Endothelial cell of umbilical vein (primary cell): ENCODE results near the gene ENC1. TPM values are rescaled to one million over a fixed set of nuclear protein-coding genes. Genes with fewer than 3 reads are reported as not detected.

ENCODE experiments used
- BruUV-seq: library from RNA; stranded (reverse); fragments of 400-500 nt; replicated peaks from 2 replicates; lab custom pipeline; 2021; lab: Mats Ljungman, UMichigan
- CTCF ChIA-PET: fragments of 300-600, 350-600 bp; sonication (Branson Sonifier 250); formaldehyde crosslinking; loops from one replicate; lab custom pipeline; 2021; ENCODE audit warnings: antibody characterized with exemption, inconsistent platforms; lab: Charles Lee
- POLR2A ChIA-PET: fragments of 300-600, 350-600 bp; sonication (Branson Sonifier 250); formaldehyde crosslinking; loops from one replicate; lab custom pipeline; 2021; ENCODE audit warnings: antibody characterized with exemption, inconsistent platforms; lab: Charles Lee
- DNase-seq: peaks from one replicate; pipeline ENCODE4 v3.0.0-alpha.2; 2011; ENCODE audit warnings: low read depth, low spot score
- FAIRE-seq: peaks from 2 replicates; lab custom pipeline; 2011; peaks lifted over from hg19 to GRCh38; lab: Jason Lieb, UNC
- H2AFZ ChIP-seq: 2 replicates; pipeline ENCODE4 v1.6.0; 2012; ENCODE audit warnings: low read depth, low read length, control low read depth, inconsistent platforms
- H3K27ac ChIP-seq: 2 replicates; pipeline ENCODE4 v1.5.1; 2011; ENCODE audit warnings: low read depth, mild to moderate bottlenecking, control low read depth, low read length, moderate library complexity; ENCODE audit not compliant: insufficient read depth
- H3K27me3 ChIP-seq, 2 experiments: 2 replicates each; pipeline versions ENCODE4 v1.6.0 to v1.6.1; 2011; ENCODE audit warnings: low read length in 2 of 2, mixed read lengths in 1 of 2; ENCODE audit not compliant: control insufficient read depth in 2 of 2, insufficient read depth in 2 of 2
- H3K36me3 ChIP-seq, 2 experiments: 2 replicates in 1 of 2; 3 replicates in 1 of 2; pipeline ENCODE4 v1.5.1; 2011; ENCODE audit warnings: low read length in 2 of 2, mild to moderate bottlenecking in 1 of 2, moderate library complexity in 1 of 2; ENCODE audit not compliant: control insufficient read depth in 2 of 2, insufficient read depth in 2 of 2; ENCODE audit errors: extremely low read depth in 1 of 2
- H3K4me1 ChIP-seq: 3 replicates; pipeline ENCODE4 v1.5.1; 2011; ENCODE audit warnings: mild to moderate bottlenecking, low read length; ENCODE audit not compliant: control insufficient read depth, insufficient read depth; ENCODE audit errors: extremely low read depth
- H3K4me2 ChIP-seq: 2 replicates; pipeline ENCODE4 v1.6.1; 2011; ENCODE audit warnings: low read length, control low read depth, mixed read lengths; ENCODE audit not compliant: insufficient read depth
- H3K4me3 ChIP-seq, 3 experiments: fragments of 200-600 bp in 1 of 3; sonication (generic), shearing (Covaris generic) in 1 of 3; replicated peaks in 1 of 3; 2 replicates each; pipeline ENCODE4 v1.5.1; 2011 to 2016; ENCODE audit warnings: control low read depth in 3 of 3, low read length in 3 of 3, mild to moderate bottlenecking in 2 of 3, inconsistent platforms in 1 of 3, low read depth in 1 of 3, moderate library complexity in 1 of 3; ENCODE audit not compliant: insufficient read depth in 1 of 3
- H3K79me2 ChIP-seq: 2 replicates; pipeline ENCODE4 v1.6.0; 2012; ENCODE audit warnings: low read length, inconsistent platforms; ENCODE audit not compliant: control insufficient read depth, insufficient read depth
- H3K9ac ChIP-seq: replicated peaks from 2 replicates; pipeline ENCODE3; 2011; ENCODE audit warnings: low read length, control low read depth; ENCODE audit not compliant: insufficient read depth; ENCODE audit errors: extremely low read depth
- H3K9me1 ChIP-seq: replicated peaks from 3 replicates; pipeline ENCODE4 v1.6.0; 2011; ENCODE audit warnings: mild to moderate bottlenecking, low read length; ENCODE audit not compliant: control insufficient read depth, insufficient read depth; ENCODE audit errors: extremely low read depth
- H3K9me3 ChIP-seq: replicated peaks from 2 replicates; pipeline ENCODE4 v1.5.1; 2012; ENCODE audit warnings: low read length, inconsistent platforms; ENCODE audit not compliant: control insufficient read depth, insufficient read depth
- H4K20me1 ChIP-seq: replicated peaks from 2 replicates; pipeline ENCODE3; 2011; ENCODE audit warnings: mild to moderate bottlenecking, low read length; ENCODE audit not compliant: control insufficient read depth, insufficient read depth; ENCODE audit errors: extremely low read depth
- CTCF ChIP-seq, 2 donors: IDR thresholded peaks; 1 replicate in 1 of 2; 2 replicates in 1 of 2; pipeline ENCODE4 v1.5.1; 2011; ENCODE audit warnings: low read length in 2 of 2, mild to moderate bottlenecking in 2 of 2, moderate library complexity in 2 of 2, control low read depth in 1 of 2, inconsistent platforms in 1 of 2, low read depth in 1 of 2; ENCODE audit not compliant: insufficient read depth in 1 of 2; ENCODE audit errors: extremely low read depth in 1 of 2
- EZH2 ChIP-seq: IDR thresholded peaks from 2 replicates; pipeline ENCODE4 v1.6.1; 2012; ENCODE audit warnings: borderline replicate concordance, low read depth, mild to moderate bottlenecking, moderate library complexity, low read length, inconsistent platforms; ENCODE audit not compliant: severe bottlenecking
- FOS ChIP-seq: IDR thresholded peaks from 2 replicates; pipeline ENCODE4 v1.6.1; 2011; ENCODE audit warnings: mild to moderate bottlenecking, low read length, moderate library complexity, borderline replicate concordance; ENCODE audit not compliant: insufficient read depth
- GATA2 ChIP-seq: IDR thresholded peaks from 2 replicates; pipeline ENCODE4 v1.7.0; 2011; ENCODE audit warnings: low read depth, mild to moderate bottlenecking, moderate library complexity, mixed read lengths, low read length; ENCODE audit not compliant: insufficient read length, insufficient read depth
- JUN ChIP-seq: IDR thresholded peaks from 2 replicates; pipeline ENCODE4 v1.6.1; 2011; ENCODE audit warnings: borderline replicate concordance, low read depth; ENCODE audit not compliant: insufficient read length, insufficient read depth
- MAX ChIP-seq: IDR thresholded peaks from 2 replicates; pipeline ENCODE4 v1.6.1; 2011; ENCODE audit not compliant: insufficient read depth, insufficient read length
- MYC ChIP-seq: IDR thresholded peaks from one replicate; pipeline ENCODE4 v1.6.1; 2011; ENCODE audit warnings: mild to moderate bottlenecking, low read depth, low read length
- POLR2A ChIP-seq: IDR thresholded peaks from 2 replicates; pipeline ENCODE4 v1.6.1; 2012; ENCODE audit warnings: low read depth, mild to moderate bottlenecking, control low read depth, low read length
- POLR2AphosphoS5 ChIP-seq: IDR thresholded peaks from 2 replicates; pipeline ENCODE4 v1.6.1; 2012; ENCODE audit warnings: low read depth, mild to moderate bottlenecking, control low read depth, low read length, moderate library complexity; ENCODE audit not compliant: insufficient read depth
- dilution Hi-C: fragments of 300-500 bp; cut with MboI; formaldehyde crosslinking; loops from one replicate; pipeline ENCODE4 v1.15.0; 2019; ENCODE audit warnings: low sequenced_read_pairs; ENCODE audit not compliant: extremely low pct_ligation_motif_present
- intact Hi-C: fragments of 100-400 bp; cut with micrococcal nuclease; formaldehyde crosslinking; loops from one replicate; pipeline ENCODE4 v1.10.0; 2022
- polyA plus RNA-seq, 4 experiments: library from polyadenylated mRNA; depleted of rRNA in 3 of 4; stranded (reverse) in 3 of 4; unstranded in 1 of 4; fragments of >200 nt; gene quantifications; 2 replicates each; pipeline versions ENCODE4 v1.2.1 to v1.2.3, GENCODE V29; 2011 to 2012; ENCODE audit warnings: missing spikeins in 1 of 4
- total RNA-seq: library from RNA; stranded (reverse); gene quantifications from 2 replicates; pipeline ENCODE4 v1.2.3, GENCODE V29; 2021

The ENC1 gene
- total and polyA plus RNA-seq, 2 donors (not counting 3 experiments of a cell fraction or from before 2014, with no cell fraction given) = 42.2 to 53.3 TPM

- CTCF ChIA-PET = no interaction called here
- H3K9me1 ChIP-seq = no peaks in the 10 kb centered on the region
- DNase-seq = no peak
- dilution Hi-C loops (no loop called here), intact Hi-C loops (no loop called here)
- POLR2A ChIA-PET = no interaction called here
- H3K9ac ChIP-seq = no peak overlapping the region
- peaks cover 30% of the 10 kb centered on the region for H3K4me1 ChIP-seq
- no peak overlapping the region for H3K4me3 ChIP-seq
- no peaks in the 10 kb centered on the region for H3K36me3 ChIP-seq
- no peaks in the 10 kb centered on the region for H3K9me3 ChIP-seq
- no peak overlapping the region for H2AFZ ChIP-seq
- no peaks in the 10 kb centered on the region for H4K20me1 ChIP-seq
- H3K27me3 ChIP-seq = no peaks in the 10 kb centered on the region
- no peak for TF ChIP-seq MAX
- TF ChIP-seq POLR2A = no peak
- no peak for TF ChIP-seq FOS
- no peak for TF ChIP-seq EZH2
- no peak for TF ChIP-seq JUN
- no peak for TF ChIP-seq GATA2
- no peak for TF ChIP-seq MYC
- TF ChIP-seq CTCF (IDR thresholded peaks at IDR 0.05; ENCODE audit: extremely low read depth in 1 of 2, insufficient read depth in 1 of 2, low read depth in 1 of 2, low read length in 2 of 2) = no peak
- TF ChIP-seq POLR2AphosphoS5 = no peak
- no peak overlapping the region for H3K27ac ChIP-seq
- no peak overlapping the region for H3K4me2 ChIP-seq
- H3K79me2 ChIP-seq = no peaks in the 10 kb centered on the region
- no peak for FAIRE-seq
- BruUV-seq = no TSS peak
Observed at GRCh38 chr5:74582853-74583252, 57.7 kb downstream of the ENC1 start.
